ENCODE data around the gene TRIM54. TPM values are rescaled to one million over a fixed set of nuclear protein-coding genes. Genes with fewer than 3 reads are reported as not detected.
"Not testable (repeated sequence)": the region's sequence is repeated elsewhere in the genome, so short reads cannot be mapped to it uniquely, and the experiment has no call there.

The TRIM54 gene
- total RNA-seq, 1 donor: not detected

- H3K4me3 ChIP-seq (ENCODE audit: low read length): no peak overlapping the region
- H3K4me1 ChIP-seq (ENCODE audit: insufficient read depth, low read length): no peaks in the 10 kb centered on the region
- H3K27me3 ChIP-seq (ENCODE audit: insufficient read depth, low read length): no peaks in the 10 kb centered on the region
- no peaks in the 10 kb centered on the region for H3K9me3 ChIP-seq (ENCODE audit: low read depth, low read length)
Observed at GRCh38 chr2:27288610-27289009, 6.4 kb downstream of the TRIM54 start.

DNA sequence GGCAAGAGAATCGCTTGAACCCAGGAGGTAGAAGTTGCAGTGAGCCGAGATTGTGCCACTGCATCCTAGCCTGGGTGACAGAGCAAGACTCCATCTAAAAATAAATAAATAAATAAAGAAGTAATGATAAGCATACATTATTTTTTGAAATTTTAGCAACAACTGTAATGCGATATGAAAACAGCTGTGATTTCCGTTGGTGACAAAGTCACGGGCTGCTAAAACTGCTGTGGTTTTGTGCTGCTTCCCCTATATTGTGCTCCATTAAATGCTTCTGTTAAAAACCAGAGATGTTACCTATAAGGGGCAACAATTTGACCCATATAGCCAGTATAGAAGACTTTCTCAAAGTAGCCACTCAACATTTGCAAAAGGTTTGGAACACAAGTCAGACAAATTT is 8.3 kb downstream of the TRIM54 start:
- Histone ChIP-seq H3K4me1 (ENCODE audit: insufficient read depth, low read length) (no peaks in the 10 kb centered on the region), H3K4me3 (ENCODE audit: low read length) (no peak overlapping the region), H3K27me3 (ENCODE audit: insufficient read depth, low read length) (no peaks in the 10 kb centered on the region), H3K9me3 (ENCODE audit: low read depth, low read length) (no peaks in the 10 kb centered on the region)

DNA sequence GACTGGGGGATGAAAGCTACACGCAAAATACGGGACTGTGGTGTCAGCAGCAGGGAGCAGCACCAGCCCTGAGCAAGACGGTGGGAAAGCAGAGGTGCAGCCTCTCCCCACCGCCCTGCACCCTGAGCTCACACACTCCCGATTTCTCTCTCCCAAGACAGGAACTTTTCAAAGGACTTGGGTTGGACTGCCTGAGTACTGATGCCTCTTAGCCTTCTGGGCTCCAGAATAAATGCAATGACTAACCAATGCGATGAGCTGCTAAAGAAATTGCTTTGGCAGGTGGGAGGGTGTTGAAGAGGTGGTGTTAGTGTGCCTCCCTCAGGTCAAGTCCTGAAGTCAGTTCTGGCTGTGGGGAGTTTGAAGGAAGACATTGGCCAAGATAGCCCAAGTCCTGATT is 9.6 kb downstream of the TRIM54 start:
- H3K27me3 ChIP-seq (ENCODE audit: insufficient read depth, low read length): no peaks in the 10 kb centered on the region
- peaks cover 10% of the 10 kb centered on the region for H3K4me1 ChIP-seq (ENCODE audit: insufficient read depth, low read length)
- H3K9me3 ChIP-seq (ENCODE audit: low read depth, low read length): no peaks in the 10 kb centered on the region
- H3K4me3 ChIP-seq (ENCODE audit: low read length): no peak overlapping the region

DNA sequence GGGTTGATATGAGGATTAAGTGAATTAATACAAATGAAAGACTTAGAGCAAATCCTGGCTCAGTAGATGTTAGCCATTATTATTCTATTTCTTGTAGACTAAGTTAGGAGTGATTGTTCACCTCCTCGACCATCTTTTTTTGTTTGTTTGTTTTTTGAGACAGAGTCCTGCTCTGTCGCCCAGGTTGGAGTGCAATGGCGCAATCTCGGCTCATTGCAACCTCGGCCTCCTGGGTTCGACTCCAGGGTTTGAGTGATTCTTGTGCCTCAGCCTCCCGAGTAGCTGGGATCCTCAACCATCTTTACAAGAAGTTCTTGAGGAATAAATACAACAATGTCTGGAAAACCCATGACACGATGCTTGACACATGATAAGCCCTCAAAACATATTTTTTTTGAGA is 12.7 kb downstream of the TRIM54 start:
- H3K9me3 ChIP-seq (ENCODE audit: low read depth, low read length): no peaks in the 10 kb centered on the region
- H3K27me3 ChIP-seq (ENCODE audit: insufficient read depth, low read length): no peaks in the 10 kb centered on the region
- H3K4me1 ChIP-seq (ENCODE audit: insufficient read depth, low read length): peaks cover 13% of the 10 kb centered on the region
- no peak overlapping the region for H3K4me3 ChIP-seq (ENCODE audit: low read length)

DNA sequence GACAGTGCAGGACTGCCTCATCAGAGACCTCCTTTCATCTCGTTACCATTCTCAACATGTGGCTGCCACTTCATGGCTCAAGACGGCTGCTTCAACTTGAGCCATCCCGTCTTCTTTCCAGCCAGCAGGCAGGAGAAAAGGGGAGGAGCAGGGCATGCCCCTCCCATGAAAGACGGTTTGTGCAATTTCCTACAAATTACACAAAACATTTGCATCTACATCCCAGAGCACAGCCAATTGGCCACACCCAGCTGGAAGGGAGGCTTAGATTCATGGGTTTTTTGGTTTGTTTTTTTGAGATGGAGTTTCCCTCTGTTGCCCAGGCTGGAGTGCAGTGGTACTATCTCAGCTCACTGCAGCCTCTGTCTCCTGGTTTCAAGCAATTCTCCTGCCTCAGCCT is 14.3 kb downstream of the TRIM54 start:
- no peaks in the 10 kb centered on the region for H3K27me3 ChIP-seq (ENCODE audit: insufficient read depth, low read length)
- peaks cover 13% of the 10 kb centered on the region for H3K4me1 ChIP-seq (ENCODE audit: insufficient read depth, low read length)
- H3K9me3 ChIP-seq (ENCODE audit: low read depth, low read length): no peaks in the 10 kb centered on the region
- H3K4me3 ChIP-seq (ENCODE audit: low read length): no peak overlapping the region

- peaks cover 13% of the 10 kb centered on the region for H3K4me1 ChIP-seq (ENCODE audit: insufficient read depth, low read length)
- no peaks in the 10 kb centered on the region for H3K27me3 ChIP-seq (ENCODE audit: insufficient read depth, low read length)
- H3K4me3 ChIP-seq (ENCODE audit: low read length): no peak overlapping the region
- no peaks in the 10 kb centered on the region for H3K9me3 ChIP-seq (ENCODE audit: low read depth, low read length)
Observed at GRCh38 chr2:27297195-27297594, 15.0 kb downstream of the TRIM54 start.

DNA sequence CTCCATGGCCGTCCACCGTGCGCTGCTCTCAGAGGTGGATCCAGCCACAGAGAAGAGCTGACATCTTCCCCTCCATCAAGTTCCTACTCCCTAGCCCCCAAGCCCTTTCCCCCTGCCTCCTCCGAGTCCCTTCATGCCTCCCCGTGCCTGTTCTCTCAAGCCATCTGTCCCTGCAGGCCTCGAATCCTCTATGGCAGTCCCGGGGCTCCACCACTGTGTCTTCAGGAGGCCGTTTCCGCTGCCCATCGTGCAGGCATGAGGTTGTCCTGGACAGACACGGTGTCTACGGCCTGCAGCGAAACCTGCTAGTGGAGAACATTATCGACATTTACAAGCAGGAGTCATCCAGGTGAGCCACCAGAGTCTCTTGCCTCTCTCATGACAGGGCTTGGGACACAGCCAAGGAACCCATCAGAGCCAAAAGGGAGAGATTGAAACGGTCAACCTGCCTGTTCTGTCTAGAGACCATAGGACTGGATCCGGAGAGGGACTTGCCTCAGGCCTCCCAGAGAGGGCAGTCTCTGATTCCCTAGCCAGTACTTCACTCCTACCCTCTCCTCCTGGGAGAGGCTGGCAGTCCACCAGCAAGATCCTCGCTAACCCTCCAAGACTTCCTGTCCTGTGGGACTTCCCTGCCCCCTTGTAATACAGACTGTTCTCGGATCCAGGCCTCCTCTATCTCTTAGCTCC is 16.3 kb downstream of the TRIM54 start:
- H3K4me1 ChIP-seq (ENCODE audit: insufficient read depth, low read length): peaks cover 19% of the 10 kb centered on the region
- H3K27me3 ChIP-seq (ENCODE audit: insufficient read depth, low read length): no peaks in the 10 kb centered on the region
- H3K4me3 ChIP-seq (ENCODE audit: low read length): no peak overlapping the region
- no peaks in the 10 kb centered on the region for H3K9me3 ChIP-seq (ENCODE audit: low read depth, low read length)

- H3K4me3 ChIP-seq (ENCODE audit: low read length); H3K27me3 ChIP-seq (ENCODE audit: insufficient read depth, low read length); H3K9me3 ChIP-seq (ENCODE audit: low read depth, low read length): not testable (repeated sequence)
Observed at GRCh38 chr2:27300606-27301005, 18.4 kb downstream of the TRIM54 start.

DNA sequence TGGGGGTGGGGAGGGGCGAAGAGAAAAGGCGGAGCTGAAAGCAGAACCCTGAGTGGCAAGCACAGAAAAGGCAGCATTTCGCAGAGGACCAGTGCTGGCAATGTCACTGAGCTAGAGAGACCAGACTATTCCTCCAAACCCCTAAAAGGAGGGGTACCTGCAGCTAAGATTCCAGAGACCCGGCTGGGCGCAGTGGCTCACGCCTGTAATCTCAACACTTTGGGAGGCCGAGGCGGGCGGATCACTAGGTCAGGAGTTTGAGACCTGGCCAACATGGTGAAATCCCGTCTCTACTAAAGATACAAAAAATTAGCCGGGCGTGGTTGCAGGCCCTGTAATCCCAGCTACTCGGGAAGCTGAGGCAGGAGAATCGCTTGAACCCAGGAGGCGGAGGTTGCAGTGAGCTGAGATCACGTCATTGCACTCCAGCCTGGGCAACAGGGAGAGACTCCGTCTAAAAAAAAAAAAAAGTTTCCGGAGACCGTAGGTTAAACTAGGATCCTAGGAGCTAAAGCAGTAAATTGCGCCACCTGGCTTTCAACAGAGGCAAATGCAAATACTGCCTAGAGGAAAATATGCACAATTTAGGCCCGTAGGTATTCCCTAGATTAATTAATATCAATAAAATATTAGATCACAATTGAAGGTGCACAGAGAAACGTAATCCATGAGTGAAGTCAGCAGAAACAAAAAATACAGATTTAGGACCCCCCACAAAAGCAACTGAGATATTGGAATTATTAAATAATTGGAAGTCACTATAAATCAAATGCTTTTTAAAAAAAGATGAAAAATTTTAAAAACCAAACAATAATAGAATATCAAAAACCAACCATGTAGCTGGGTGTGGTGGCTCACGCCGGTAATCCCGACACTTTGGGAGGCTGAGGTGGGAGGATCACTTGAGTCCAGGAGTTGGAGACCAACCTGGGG is 21.1 kb downstream of the TRIM54 start:
- H3K4me3 ChIP-seq (ENCODE audit: low read length): peak overlapping the region; percentile 16
- H3K9me3 ChIP-seq (ENCODE audit: low read depth, low read length): no peaks in the 10 kb centered on the region

More at GRCh38 chr2:27300606-27301005, 18.4 kb downstream of the TRIM54 start:
- peaks cover 19% of the 10 kb centered on the region for H3K4me1 ChIP-seq (ENCODE audit: insufficient read depth, low read length)

DNA sequence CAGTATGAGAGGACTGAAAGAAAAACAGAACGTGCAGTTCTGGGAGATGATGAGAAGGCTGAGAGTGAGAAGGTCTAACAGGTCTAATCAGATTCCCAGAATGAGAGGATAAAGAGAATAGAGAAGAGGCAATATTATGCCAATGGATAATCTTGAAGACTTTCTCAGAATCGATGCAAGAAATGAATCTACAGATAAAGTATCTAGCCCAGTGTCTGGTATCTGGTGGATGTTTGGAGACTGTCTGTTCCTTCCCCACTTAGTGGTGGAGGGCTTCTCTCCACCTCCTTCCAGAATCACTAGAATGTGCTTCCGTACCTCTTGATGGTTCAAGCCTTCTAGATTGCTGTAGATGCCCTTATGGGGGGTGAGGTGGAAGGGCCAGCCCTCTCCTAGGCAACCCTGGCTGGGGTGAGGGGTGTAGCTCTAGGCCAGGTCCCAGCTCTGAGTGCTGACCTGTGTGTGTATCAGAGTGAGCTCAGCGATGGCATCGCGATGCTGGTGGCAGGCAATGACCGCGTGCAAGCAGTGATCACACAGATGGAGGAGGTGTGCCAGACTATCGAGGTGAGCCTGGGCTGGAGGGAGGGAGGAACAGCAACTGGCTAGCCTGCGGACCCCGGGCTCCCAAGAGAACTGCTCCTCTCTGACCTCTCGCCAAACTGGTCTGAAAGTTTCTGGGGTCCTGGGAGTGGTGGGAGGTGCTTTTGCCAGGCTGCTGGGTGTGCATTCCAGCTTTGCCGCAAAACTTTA is 22.4 kb downstream of the TRIM54 start:
- H3K4me1 ChIP-seq (ENCODE audit: insufficient read depth, low read length): peaks cover 18% of the 10 kb centered on the region
- H3K27me3 ChIP-seq (ENCODE audit: insufficient read depth, low read length): peaks cover 29% of the 10 kb centered on the region
- H3K4me3 ChIP-seq (ENCODE audit: low read length): no peak overlapping the region
- H3K9me3 ChIP-seq (ENCODE audit: low read depth, low read length): no peaks in the 10 kb centered on the region

More for the DNA sequence above, 21.1 kb downstream of the TRIM54 start:
- H3K4me1 ChIP-seq (ENCODE audit: insufficient read depth, low read length): peaks cover 18% of the 10 kb centered on the region
- peaks cover 29% of the 10 kb centered on the region for H3K27me3 ChIP-seq (ENCODE audit: insufficient read depth, low read length)

DNA sequence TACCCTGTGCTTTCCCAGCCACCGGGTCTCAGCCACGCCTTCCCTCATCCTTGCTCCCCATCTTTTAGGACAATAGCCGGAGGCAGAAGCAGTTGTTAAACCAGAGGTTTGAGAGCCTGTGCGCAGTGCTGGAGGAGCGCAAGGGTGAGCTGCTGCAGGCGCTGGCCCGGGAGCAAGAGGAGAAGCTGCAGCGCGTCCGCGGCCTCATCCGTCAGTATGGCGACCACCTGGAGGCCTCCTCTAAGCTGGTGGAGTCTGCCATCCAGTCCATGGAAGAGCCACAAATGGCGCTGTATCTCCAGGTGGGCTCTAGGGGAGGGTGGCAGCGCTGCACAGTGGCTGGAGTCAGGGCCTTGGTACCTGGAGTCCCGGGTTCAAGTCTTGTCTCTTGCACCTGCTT is 23.3 kb downstream of the TRIM54 start:
- Histone ChIP-seq H3K9me3 (ENCODE audit: low read depth, low read length) (no peaks in the 10 kb centered on the region), H3K27me3 (ENCODE audit: insufficient read depth, low read length) (peaks cover 29% of the 10 kb centered on the region), H3K4me1 (ENCODE audit: insufficient read depth, low read length) (peaks cover 18% of the 10 kb centered on the region), H3K4me3 (ENCODE audit: low read length) (no peak overlapping the region)

- Histone ChIP-seq H3K4me1 (ENCODE audit: insufficient read depth, low read length) (peaks cover 18% of the 10 kb centered on the region), H3K27me3 (ENCODE audit: insufficient read depth, low read length) (peaks cover 29% of the 10 kb centered on the region), H3K4me3 (ENCODE audit: low read length) (no peak overlapping the region), H3K9me3 (ENCODE audit: low read depth, low read length) (no peaks in the 10 kb centered on the region)
Observed at GRCh38 chr2:27306136-27306535, 23.9 kb downstream of the TRIM54 start.

DNA sequence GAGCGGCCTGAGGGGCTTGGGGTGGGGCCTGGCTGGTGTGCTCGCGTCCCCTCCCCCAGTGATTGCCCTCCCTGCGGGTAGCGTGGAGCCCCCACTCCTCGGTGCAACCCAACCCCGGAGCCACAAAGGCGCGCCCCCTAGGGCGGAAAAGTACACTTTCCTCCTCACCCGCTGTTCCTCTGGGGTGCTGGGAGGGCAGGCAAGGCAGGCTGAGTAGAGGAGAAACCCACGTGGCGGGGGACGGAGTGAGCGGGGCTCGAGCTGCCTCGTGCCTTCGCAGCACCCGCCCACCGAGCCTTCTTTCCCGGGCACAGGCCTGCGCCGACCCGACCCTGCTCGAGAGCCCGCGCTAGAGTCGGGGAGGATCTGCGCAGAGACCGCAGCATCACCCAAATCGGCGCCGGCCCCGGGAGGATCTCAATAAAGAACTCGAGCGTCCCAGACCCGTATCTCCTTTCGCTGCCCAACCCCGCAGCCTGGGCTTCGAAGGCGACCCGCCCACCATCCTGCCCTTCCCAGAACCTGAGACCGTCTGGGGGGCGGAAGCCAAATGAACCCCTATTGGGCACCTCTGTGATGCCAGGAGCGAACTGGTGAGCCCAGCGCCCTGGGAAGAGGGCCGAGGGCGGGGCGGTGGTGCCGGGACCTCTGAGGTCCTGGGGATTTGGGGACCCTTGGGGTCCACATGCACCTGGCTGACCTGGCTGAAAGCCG is 24.5 kb downstream of the TRIM54 start:
- H3K9me3 ChIP-seq (ENCODE audit: low read depth, low read length): no peaks in the 10 kb centered on the region
- H3K4me3 ChIP-seq (ENCODE audit: low read length): no peak overlapping the region
- H3K4me1 ChIP-seq (ENCODE audit: insufficient read depth, low read length): peaks cover 18% of the 10 kb centered on the region
- H3K27me3 ChIP-seq (ENCODE audit: insufficient read depth, low read length): peaks cover 29% of the 10 kb centered on the region

GRCh38 chr2:27307287-27307544 is 25.0 kb downstream of the TRIM54 start:
- Histone ChIP-seq H3K9me3 (ENCODE audit: low read depth, low read length) (no peaks in the 10 kb centered on the region), H3K4me3 (ENCODE audit: low read length) (no peak overlapping the region), H3K4me1 (ENCODE audit: insufficient read depth, low read length) (peaks cover 18% of the 10 kb centered on the region), H3K27me3 (ENCODE audit: insufficient read depth, low read length) (peaks cover 29% of the 10 kb centered on the region)

Measured in mononuclear cell (primary cell).